Retinal pigment epithelial cell (primary cell): ENCODE data around the gene LMO3.
"Not testable (repeated sequence)": the region's sequence is repeated elsewhere in the genome, so short reads cannot be mapped to it uniquely, and the experiment has no call there.

Experiments
- DNase-seq: peaks from one replicate; pipeline ENCODE4 v3.0.0-alpha.2; 2010; ENCODE audit warnings: low read depth
- H3K4me3 ChIP-seq: 2 replicates; pipeline ENCODE4 v1.5.1; 2011; ENCODE audit warnings: mild to moderate bottlenecking, low read length, control low read depth, moderate library complexity
- TF ChIP-seq, protein P1 (sequence below): conservative IDR thresholded peaks from 2 replicates; pipeline ENCODE4 v1.5.1; 2011; ENCODE audit warnings: low read depth, low read length, control low read depth, inconsistent platforms

The LMO3 gene

DNA sequence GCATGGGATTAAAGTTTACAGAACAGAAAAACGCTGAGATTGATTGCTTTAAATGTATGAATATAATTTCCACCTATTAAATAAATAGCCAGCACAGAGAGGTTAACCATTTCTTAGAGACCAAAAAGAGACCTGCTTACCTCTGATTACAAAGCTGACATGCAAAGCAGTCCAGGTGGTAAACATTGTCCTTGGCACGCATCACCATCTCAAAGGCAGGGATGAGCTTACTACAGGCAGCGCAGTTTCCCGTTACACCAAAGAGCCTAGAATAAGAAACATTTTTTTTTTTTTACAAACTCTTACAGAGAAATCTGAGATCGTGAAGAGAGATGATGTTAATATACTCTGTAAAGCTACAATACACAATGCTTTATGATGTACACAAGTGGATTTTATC is 45.7 kb downstream of the LMO3 start:
- TF ChIP-seq, protein P1, sequence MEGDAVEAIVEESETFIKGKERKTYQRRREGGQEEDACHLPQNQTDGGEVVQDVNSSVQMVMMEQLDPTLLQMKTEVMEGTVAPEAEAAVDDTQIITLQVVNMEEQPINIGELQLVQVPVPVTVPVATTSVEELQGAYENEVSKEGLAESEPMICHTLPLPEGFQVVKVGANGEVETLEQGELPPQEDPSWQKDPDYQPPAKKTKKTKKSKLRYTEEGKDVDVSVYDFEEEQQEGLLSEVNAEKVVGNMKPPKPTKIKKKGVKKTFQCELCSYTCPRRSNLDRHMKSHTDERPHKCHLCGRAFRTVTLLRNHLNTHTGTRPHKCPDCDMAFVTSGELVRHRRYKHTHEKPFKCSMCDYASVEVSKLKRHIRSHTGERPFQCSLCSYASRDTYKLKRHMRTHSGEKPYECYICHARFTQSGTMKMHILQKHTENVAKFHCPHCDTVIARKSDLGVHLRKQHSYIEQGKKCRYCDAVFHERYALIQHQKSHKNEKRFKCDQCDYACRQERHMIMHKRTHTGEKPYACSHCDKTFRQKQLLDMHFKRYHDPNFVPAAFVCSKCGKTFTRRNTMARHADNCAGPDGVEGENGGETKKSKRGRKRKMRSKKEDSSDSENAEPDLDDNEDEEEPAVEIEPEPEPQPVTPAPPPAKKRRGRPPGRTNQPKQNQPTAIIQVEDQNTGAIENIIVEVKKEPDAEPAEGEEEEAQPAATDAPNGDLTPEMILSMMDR: no peak
- DNase-seq: no peak
- no peak overlapping the region for H3K4me3 ChIP-seq

DNA sequence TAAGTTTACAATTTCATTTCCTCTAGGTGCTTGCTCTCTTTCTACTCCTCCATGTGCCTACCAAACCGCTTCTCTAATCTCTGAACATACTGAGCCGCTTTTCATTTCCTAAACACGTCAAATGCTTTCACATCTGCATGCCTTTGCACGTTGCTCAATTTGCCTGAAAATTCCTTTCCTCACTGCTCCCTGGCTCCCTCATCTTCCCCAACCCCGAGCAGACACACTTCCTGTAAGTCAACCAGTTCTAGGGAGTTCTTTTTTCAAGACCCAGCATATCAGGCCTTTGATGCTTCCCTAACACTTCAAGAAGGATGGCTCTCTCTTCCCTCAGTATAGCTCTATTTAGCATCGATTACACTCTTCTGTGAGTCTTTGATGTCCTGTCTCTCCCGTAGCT is 50.3 kb downstream of the LMO3 start:
- TF ChIP-seq, protein P1: no peak
- no peak overlapping the region for H3K4me3 ChIP-seq
- no peak for DNase-seq

DNA sequence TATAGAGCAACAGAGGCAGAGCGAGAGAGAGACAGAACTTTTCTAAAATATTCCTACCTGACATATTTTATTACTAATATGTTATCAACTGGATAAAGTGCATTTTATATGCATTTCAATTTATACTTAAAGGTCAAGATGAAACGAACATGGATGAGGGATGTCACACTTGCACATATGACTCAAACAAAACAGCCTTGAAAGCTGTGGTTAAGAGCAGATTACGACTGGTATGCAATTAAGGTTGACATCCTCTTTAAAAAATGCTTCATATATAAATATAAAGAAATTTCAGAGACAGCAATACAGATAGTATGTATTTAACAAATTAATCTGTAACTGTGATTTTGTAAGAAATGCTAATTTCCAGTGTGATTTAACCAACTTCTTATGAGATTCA is 52.5 kb downstream of the LMO3 start:
- TF ChIP-seq, protein P1: no peak
- no peak for DNase-seq
- H3K4me3 ChIP-seq: no peak overlapping the region

DNA sequence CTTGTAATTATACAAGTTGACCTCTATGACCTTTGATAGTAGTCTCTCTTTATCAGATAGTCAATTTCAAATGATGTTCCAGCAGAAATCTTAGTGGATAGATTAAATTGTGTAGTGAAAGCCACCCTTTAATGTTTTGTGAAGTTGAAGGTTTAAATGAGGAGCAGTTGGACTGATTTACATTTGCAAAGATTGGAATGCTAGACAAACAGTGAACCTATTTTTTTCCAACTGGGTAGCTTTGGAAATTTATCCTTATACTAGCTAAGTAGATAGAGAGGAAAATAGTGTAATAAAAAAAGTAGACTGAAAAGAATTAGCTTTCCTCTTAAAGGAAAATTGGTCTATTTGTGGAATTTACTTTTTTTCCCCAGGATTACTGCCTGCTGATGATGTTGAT is 53.7 kb downstream of the LMO3 start:
- no peak overlapping the region for H3K4me3 ChIP-seq
- TF ChIP-seq, protein P1: no peak
- DNase-seq: no peak

DNA sequence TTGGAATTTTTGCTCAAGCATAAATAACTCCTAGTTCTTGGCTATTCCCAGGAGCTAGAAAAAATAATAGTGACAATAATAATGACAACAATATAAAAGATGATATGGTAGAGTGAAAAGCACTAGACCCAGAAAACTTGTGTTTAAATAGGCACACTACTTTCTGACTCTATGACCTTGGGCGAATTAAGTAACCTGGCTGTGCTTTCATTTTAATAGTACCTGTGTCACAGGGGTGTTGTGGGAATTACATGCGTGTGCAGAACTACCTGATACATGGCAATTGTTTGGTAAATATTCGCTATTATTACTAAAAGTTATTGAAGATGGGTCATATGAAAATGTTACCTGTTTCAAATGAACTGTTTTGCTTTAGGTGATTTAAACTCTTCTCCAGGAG is 60.1 kb downstream of the LMO3 start:
- H3K4me3 ChIP-seq: no peak overlapping the region
- DNase-seq: no peak
- TF ChIP-seq, protein P1: no peak

DNA sequence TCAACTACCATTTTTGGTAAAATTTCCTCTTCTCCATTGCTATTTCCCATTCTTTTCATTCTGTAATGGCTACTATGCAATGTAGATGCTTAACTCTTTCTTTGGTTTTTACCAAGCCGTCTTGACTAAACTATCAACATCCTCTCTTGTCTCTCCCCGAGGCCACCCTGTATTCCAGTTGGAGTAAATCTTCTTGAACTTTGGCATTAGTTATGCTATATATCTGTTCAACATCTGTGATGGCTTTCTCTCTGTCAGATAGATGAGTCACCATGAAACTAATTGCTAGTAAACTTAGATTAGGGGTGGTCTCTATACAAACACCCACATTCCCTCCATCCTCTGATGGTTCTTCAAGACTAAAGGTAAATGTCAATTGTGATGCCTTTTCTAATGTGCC is 63.4 kb downstream of the LMO3 start:
- H3K4me3 ChIP-seq: no peak overlapping the region
- no peak for DNase-seq
- TF ChIP-seq, protein P1: no peak

DNA sequence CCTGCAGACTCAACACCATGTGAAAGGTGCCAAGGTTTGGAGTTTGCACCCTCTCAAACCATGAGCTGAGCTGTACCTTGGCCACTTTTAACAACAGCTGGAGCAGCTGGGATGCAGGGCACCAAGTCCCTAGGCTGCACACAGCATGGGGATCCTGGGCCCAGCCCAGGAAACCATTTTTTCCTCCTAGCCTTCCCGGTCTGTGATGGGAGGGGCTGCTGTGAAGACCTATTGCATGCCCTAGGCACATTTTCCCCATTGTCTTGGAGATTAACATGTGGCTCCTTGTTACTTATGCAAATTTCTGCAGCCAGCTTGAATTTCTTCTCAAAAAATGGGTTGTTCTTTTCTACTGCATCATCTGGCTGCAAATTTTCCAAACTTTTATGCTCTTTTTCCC is 68.3 kb downstream of the LMO3 start:
- not testable (repeated sequence) for H3K4me3 ChIP-seq, DNase-seq

DNA sequence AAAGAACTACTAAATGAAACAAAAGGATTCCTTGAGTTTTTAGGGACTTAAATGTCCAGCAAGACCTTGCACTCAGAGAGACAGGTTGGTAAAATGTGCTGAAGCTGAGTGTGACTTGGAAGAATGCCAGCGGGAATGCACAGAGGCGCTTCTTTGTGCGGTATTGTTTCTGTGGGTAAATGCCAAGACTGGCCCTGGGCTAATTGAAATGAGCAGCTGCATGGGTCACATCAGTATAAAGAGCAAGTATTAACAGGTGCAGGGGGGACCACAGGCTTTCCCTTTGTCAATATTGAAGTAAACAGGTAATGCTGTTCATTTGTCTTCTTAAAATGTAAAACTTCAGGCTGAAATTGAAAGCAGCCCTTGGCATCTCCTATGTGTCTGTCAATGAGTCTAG is 74.3 kb downstream of the LMO3 start:
- H3K4me3 ChIP-seq: no peak overlapping the region
- DNase-seq: peak; percentile 19

More for the DNA sequence above, 74.3 kb downstream of the LMO3 start:
- TF ChIP-seq, protein P1: no peak
